ENCODE results near the gene INTS14. TPM values are rescaled to one million over a fixed set of nuclear protein-coding genes. Genes with fewer than 3 reads are reported as not detected.

The INTS14 gene
- total RNA-seq (41.6 and 45.7 TPM in 2 replicates), polyA plus RNA-seq (25.5 and 28.6 TPM in 2 replicates)

- H3K4me2 ChIP-seq, result peak within 1 kb of the TSS; percentile 82
- H3K4me1 ChIP-seq (ENCODE audit: insufficient read depth), result peaks cover 19% of the 10 kb centered on the region
- no peaks in the 10 kb centered on the region for H3K36me3 ChIP-seq (replicated peaks; ENCODE audit: insufficient read depth, low read depth)
- no peaks in the 10 kb centered on the region for H3K27me3 ChIP-seq
- H4K20me1 ChIP-seq (ENCODE audit: insufficient read depth, poor library complexity, severe bottlenecking), result no peaks in the 10 kb centered on the region
- no peaks in the 10 kb centered on the region for H3K9me3 ChIP-seq (ENCODE audit: low read depth)
- H3K9me2 ChIP-seq (replicated peaks; ENCODE audit: insufficient read depth), result no peaks in the 10 kb centered on the region
- H3K27ac ChIP-seq, result peak within 1 kb of the TSS; percentile 98
- H3K4me3 ChIP-seq, result peak within 1 kb of the TSS; percentile 48
- H2AFZ ChIP-seq, result peak within 1 kb of the TSS; percentile 96
- DNase-seq (ENCODE audit: low spot score), result peak; percentile 99
- under 1% methylated on average over 64 of the region's 64 CpGs for WGBS (ENCODE audit: low lambda C conversion rate, missing lambda C conversion rate)
- peaks cover 55% of the 10 kb centered on the region for H3K79me2 ChIP-seq
- TF ChIP-seq EZH2phosphoT487 (IDR thresholded peaks at IDR 0.05; ENCODE audit: low read depth, severe bottlenecking, unreplicated experiment), result no peak
- TF ChIP-seq CTCF (IDR thresholded peaks at IDR 0.05; ENCODE audit: poor library complexity), result peak; percentile 71
Measured at GRCh38 chr15:65610871-65611718, at the start of gene INTS14. TSS of gene INTS14 (minus strand) at chr15:65611131. CDS start at chr15:65607380, 3,751 bp downstream.

GRCh38 chr15:65659502-65660052, 48.6 kb upstream of the INTS14 start:
- TF ChIP-seq CTCF (IDR thresholded peaks at IDR 0.05; ENCODE audit: poor library complexity), result no peak
- TF ChIP-seq EZH2 (IDR thresholded peaks at IDR 0.05; ENCODE audit: borderline replicate concordance), result no peak
- no peak for TF ChIP-seq EZH2phosphoT487 (IDR thresholded peaks at IDR 0.05; ENCODE audit: low read depth, severe bottlenecking, unreplicated experiment)
- WGBS (ENCODE audit: low lambda C conversion rate, missing lambda C conversion rate), result 75% methylated on average over 4 of the region's 4 CpGs

GRCh38 chr15:65655457-65655856, 44.5 kb upstream of the INTS14 start:
- no peak overlapping the region for H3K4me3 ChIP-seq
- H3K79me2 ChIP-seq, result no peaks in the 10 kb centered on the region
- H3K27me3 ChIP-seq, result no peaks in the 10 kb centered on the region
- H4K20me1 ChIP-seq (ENCODE audit: insufficient read depth, poor library complexity, severe bottlenecking), result no peaks in the 10 kb centered on the region
- no peaks in the 10 kb centered on the region for H3K36me3 ChIP-seq (replicated peaks; ENCODE audit: insufficient read depth, low read depth)
- WGBS (ENCODE audit: low lambda C conversion rate, missing lambda C conversion rate), result 73% methylated on average over 4 of the region's 4 CpGs
- H3K27ac ChIP-seq, result no peak overlapping the region
- TF ChIP-seq EZH2 (IDR thresholded peaks at IDR 0.05; ENCODE audit: borderline replicate concordance), result no peak
- TF ChIP-seq CTCF (IDR thresholded peaks at IDR 0.05; ENCODE audit: poor library complexity), result no peak
- no peak for TF ChIP-seq EZH2phosphoT487 (IDR thresholded peaks at IDR 0.05; ENCODE audit: low read depth, severe bottlenecking, unreplicated experiment)
- H3K9me2 ChIP-seq (replicated peaks; ENCODE audit: insufficient read depth), result no peaks in the 10 kb centered on the region
- H3K4me1 ChIP-seq (ENCODE audit: insufficient read depth), result no peaks in the 10 kb centered on the region
- no peak overlapping the region for H2AFZ ChIP-seq
- no peak for DNase-seq (ENCODE audit: low spot score)
- H3K4me2 ChIP-seq, result no peak overlapping the region
- H3K9me3 ChIP-seq (ENCODE audit: low read depth), result no peaks in the 10 kb centered on the region

More at GRCh38 chr15:65659502-65660052, 48.6 kb upstream of the INTS14 start:
- Histone ChIP-seq H3K27ac (peak overlapping the region; percentile 49), H3K9me3 (ENCODE audit: low read depth) (no peaks in the 10 kb centered on the region), H3K79me2 (no peaks in the 10 kb centered on the region), H3K27me3 (no peaks in the 10 kb centered on the region), H3K9me2 (replicated peaks; ENCODE audit: insufficient read depth) (no peaks in the 10 kb centered on the region), H4K20me1 (ENCODE audit: insufficient read depth, poor library complexity, severe bottlenecking) (no peaks in the 10 kb centered on the region), H2AFZ (no peak overlapping the region), H3K4me1 (ENCODE audit: insufficient read depth) (no peaks in the 10 kb centered on the region), H3K36me3 (replicated peaks; ENCODE audit: insufficient read depth, low read depth) (no peaks in the 10 kb centered on the region), H3K4me2 (no peak overlapping the region), H3K4me3 (no peak overlapping the region)
- DNase-seq (ENCODE audit: low spot score), result no peak

Measured in hepatocyte (in vitro differentiated cells).